Fibroblast of the conjunctiva (primary cell): ENCODE results near the gene PARD3.
A peak's percentile ranks its signal among the peaks of the same experiment; 100 is the strongest.
"Not testable (repeated sequence)": the region's sequence is repeated elsewhere in the genome, so short reads cannot be mapped to it uniquely, and the experiment has no call there.

Source experiments
- DNase-seq: peaks from one replicate; pipeline ENCODE4 v3.0.0-alpha.2; 2010; ENCODE audit warnings: low read depth

PARD3 gene

GRCh38 chr10:34815185-34816084, at the start of gene PARD3:
PARD3 (minus strand) TSS chr10:34815296; CDS start chr10:34814995, 301 bp downstream.
- peak; percentile 30 for DNase-seq

GRCh38 chr10:34864149-34865067, 49.3 kb upstream of the PARD3 start:
- no peak for DNase-seq

GRCh38 chr10:34862892-34863291, 47.8 kb upstream of the PARD3 start:
- DNase-seq, result no peak

GRCh38 chr10:34861293-34862021, 46.4 kb upstream of the PARD3 start:
- DNase-seq, result peak; percentile 16

- no peak for DNase-seq
Measured at GRCh38 chr10:34859170-34859569, 44.1 kb upstream of the PARD3 start.

- no peak for DNase-seq
Measured at GRCh38 chr10:34858003-34858402, 42.9 kb upstream of the PARD3 start.

GRCh38 chr10:34854147-34854601, 39.1 kb upstream of the PARD3 start:
- DNase-seq, result peak; percentile 47

- DNase-seq, result no peak
Measured at GRCh38 chr10:34853357-34853756, 38.3 kb upstream of the PARD3 start.

GRCh38 chr10:34850558-34850957, 35.5 kb upstream of the PARD3 start:
- no peak for DNase-seq

- DNase-seq, result no peak
Measured at GRCh38 chr10:34850036-34850435, 34.9 kb upstream of the PARD3 start.

GRCh38 chr10:34845070-34845469, 30.0 kb upstream of the PARD3 start:
- no peak for DNase-seq

GRCh38 chr10:34844448-34844847, 29.4 kb upstream of the PARD3 start:
- no peak for DNase-seq

GRCh38 chr10:34843470-34843869, 28.4 kb upstream of the PARD3 start:
- not testable (repeated sequence) for DNase-seq

GRCh38 chr10:34838366-34838900, 23.3 kb upstream of the PARD3 start:
- DNase-seq, result no peak

- DNase-seq, result no peak
Measured at GRCh38 chr10:34835908-34836508, 20.9 kb upstream of the PARD3 start.

- DNase-seq, result no peak
Measured at GRCh38 chr10:34834274-34834673, 19.2 kb upstream of the PARD3 start.

- no peak for DNase-seq
Measured at GRCh38 chr10:34830217-34830822, 15.2 kb upstream of the PARD3 start.

- DNase-seq, result no peak
Measured at GRCh38 chr10:34826857-34827766, 12.0 kb upstream of the PARD3 start.

- DNase-seq, result no peak
Measured at GRCh38 chr10:34826221-34826620, 11.1 kb upstream of the PARD3 start.

- no peak for DNase-seq
Measured at GRCh38 chr10:34825414-34825813, 10.3 kb upstream of the PARD3 start.
